Endodermal cell (in vitro differentiated cells): ENCODE measurements around the gene HOXD8. TPM values are rescaled to one million over a fixed set of nuclear protein-coding genes. Genes with fewer than 3 reads are reported as not detected.
A peak's percentile ranks its signal among the peaks of the same experiment; 100 is the strongest.

Experiments
- DNase-seq: peaks from one replicate; pipeline ENCODE4 v3.0.0-alpha.2; 2017
- H3K27ac ChIP-seq: 2 replicates; pipeline ENCODE4 v1.5.1; 2013; ENCODE audit warnings: mild to moderate bottlenecking, low read depth, low read length, moderate library complexity
- H3K27me3 ChIP-seq: 2 replicates; pipeline ENCODE4 v1.6.1; 2013; ENCODE audit warnings: mild to moderate bottlenecking, low read length, moderate library complexity; ENCODE audit not compliant: insufficient read depth, control insufficient read depth, poor library complexity, severe bottlenecking
- H3K36me3 ChIP-seq: 2 replicates; pipeline ENCODE4 v1.7.0; 2013; ENCODE audit warnings: mild to moderate bottlenecking, low read length, moderate library complexity; ENCODE audit not compliant: control insufficient read depth, insufficient read depth
- H3K4me1 ChIP-seq: one replicate; pipeline ENCODE4 v1.7.0; 2013; ENCODE audit warnings: low read length; ENCODE audit not compliant: control insufficient read depth, insufficient read depth
- H3K4me3 ChIP-seq: 2 replicates; pipeline ENCODE4 v1.5.1; 2013; ENCODE audit warnings: mild to moderate bottlenecking, low read length, moderate library complexity
- H3K9ac ChIP-seq: 2 replicates; pipeline ENCODE4 v1.6.1; 2013; ENCODE audit warnings: mild to moderate bottlenecking, low read length, moderate library complexity; ENCODE audit not compliant: poor library complexity, severe bottlenecking; ENCODE audit errors: extremely low read depth
- H3K9me3 ChIP-seq: 2 replicates; pipeline ENCODE4 v1.6.1; 2013; ENCODE audit warnings: mild to moderate bottlenecking, low read length, moderate library complexity; ENCODE audit not compliant: control insufficient read depth
- H3K27ac Mint-ChIP-seq: 2 replicates; pipeline ENCODE4 v1.8.0; 2020; ENCODE audit warnings: mixed read lengths
- H3K27me3 Mint-ChIP-seq: 2 replicates; pipeline ENCODE4 v1.8.0; 2021; ENCODE audit warnings: mild to moderate bottlenecking, mixed read lengths; ENCODE audit not compliant: insufficient read depth
- H3K36me3 Mint-ChIP-seq: 2 replicates; pipeline ENCODE4 v1.8.0; 2020; ENCODE audit warnings: low read depth, mixed read lengths
- H3K4me1 Mint-ChIP-seq: 2 replicates; pipeline ENCODE4 v1.8.0; 2020; ENCODE audit warnings: mixed read lengths
- H3K4me3 Mint-ChIP-seq: 2 replicates; pipeline ENCODE4 v1.8.0; 2020; ENCODE audit warnings: mild to moderate bottlenecking, moderate library complexity, mixed read lengths
- H3K9me3 Mint-ChIP-seq: 2 replicates; pipeline ENCODE4 v1.8.0; 2020; ENCODE audit warnings: mild to moderate bottlenecking, mixed read lengths
- WGBS, 2 experiments: methylation state at CpG; one replicate each; pipeline versions ENCODE4 v1.1.5 to v1.1.7; 2013; ENCODE audit warnings: missing lambda C conversion rate in 2 of 2, mixed read lengths in 1 of 2; ENCODE audit not compliant: insufficient coverage in 1 of 2, insufficient read length in 1 of 2; 5-methylcytosine and 5-hydroxymethylcytosine counted together
- total RNA-seq, 2 donors: library from RNA; stranded (reverse); fragmentation: NEBNext Ultra II Directional in 1 of 2; extraction: Animal tissue kit (Norgen Biotek cat#: 25700) in 1 of 2; gene quantifications; 2 replicates in 1 of 2; 3 replicates in 1 of 2; pipeline ENCODE4 v1.2.1, GENCODE V29; 2021
- TF ChIP-seq, protein P1 (sequence below): fragments of 200-600 bp; sonication (generic); conservative IDR thresholded peaks from 2 replicates; pipeline ENCODE4 v1.5.0; 2021; ENCODE audit warnings: antibody characterized with exemption, mild to moderate bottlenecking

The HOXD8 gene
- total RNA-seq, 2 donors from 2014 or later = not detected

GRCh38 chr2:176155356-176156044, 26.0 kb downstream of the HOXD8 start:
- H3K27me3 Mint-ChIP-seq = peaks cover 99% of the 10 kb centered on the region
- peaks cover 100% of the 10 kb centered on the region for H3K27me3 ChIP-seq
- no peaks in the 10 kb centered on the region for H3K36me3 Mint-ChIP-seq
- H3K4me1 ChIP-seq = peaks cover 4% of the 10 kb centered on the region
- no peak overlapping the region for H3K27ac Mint-ChIP-seq
- H3K9ac ChIP-seq = no peak overlapping the region
- no peak overlapping the region for H3K27ac ChIP-seq
- TF ChIP-seq, protein P1, sequence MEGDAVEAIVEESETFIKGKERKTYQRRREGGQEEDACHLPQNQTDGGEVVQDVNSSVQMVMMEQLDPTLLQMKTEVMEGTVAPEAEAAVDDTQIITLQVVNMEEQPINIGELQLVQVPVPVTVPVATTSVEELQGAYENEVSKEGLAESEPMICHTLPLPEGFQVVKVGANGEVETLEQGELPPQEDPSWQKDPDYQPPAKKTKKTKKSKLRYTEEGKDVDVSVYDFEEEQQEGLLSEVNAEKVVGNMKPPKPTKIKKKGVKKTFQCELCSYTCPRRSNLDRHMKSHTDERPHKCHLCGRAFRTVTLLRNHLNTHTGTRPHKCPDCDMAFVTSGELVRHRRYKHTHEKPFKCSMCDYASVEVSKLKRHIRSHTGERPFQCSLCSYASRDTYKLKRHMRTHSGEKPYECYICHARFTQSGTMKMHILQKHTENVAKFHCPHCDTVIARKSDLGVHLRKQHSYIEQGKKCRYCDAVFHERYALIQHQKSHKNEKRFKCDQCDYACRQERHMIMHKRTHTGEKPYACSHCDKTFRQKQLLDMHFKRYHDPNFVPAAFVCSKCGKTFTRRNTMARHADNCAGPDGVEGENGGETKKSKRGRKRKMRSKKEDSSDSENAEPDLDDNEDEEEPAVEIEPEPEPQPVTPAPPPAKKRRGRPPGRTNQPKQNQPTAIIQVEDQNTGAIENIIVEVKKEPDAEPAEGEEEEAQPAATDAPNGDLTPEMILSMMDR = no peak
- H3K4me1 Mint-ChIP-seq = peaks cover 16% of the 10 kb centered on the region
- no peak overlapping the region for H3K4me3 ChIP-seq
- H3K36me3 ChIP-seq = no peaks in the 10 kb centered on the region
- H3K9me3 ChIP-seq = no peaks in the 10 kb centered on the region
- 0 to 5% methylated on average over 3 to 6 of the region's 6 CpGs for WGBS, 2 experiments
- H3K4me3 Mint-ChIP-seq = no peak overlapping the region
- DNase-seq = peak; percentile 49
- H3K9me3 Mint-ChIP-seq = no peaks in the 10 kb centered on the region

GRCh38 chr2:176156301-176156806, 26.8 kb downstream of the HOXD8 start:
- no peaks in the 10 kb centered on the region for H3K36me3 ChIP-seq
- peaks cover 4% of the 10 kb centered on the region for H3K4me1 ChIP-seq
- Mint-ChIP-seq H3K27me3 (peaks cover 99% of the 10 kb centered on the region), H3K9me3 (no peaks in the 10 kb centered on the region), H3K4me3 (no peak overlapping the region), H3K27ac (no peak overlapping the region), H3K36me3 (no peaks in the 10 kb centered on the region), H3K4me1 (peaks cover 16% of the 10 kb centered on the region)
- H3K27me3 ChIP-seq = peaks cover 100% of the 10 kb centered on the region
- H3K9ac ChIP-seq = no peak overlapping the region
- WGBS, 2 experiments = 13 to 15% methylated on average over 3 to 8 of the region's 8 CpGs
- H3K9me3 ChIP-seq = no peaks in the 10 kb centered on the region
- no peak overlapping the region for H3K4me3 ChIP-seq
- no peak overlapping the region for H3K27ac ChIP-seq
- peak; percentile 45 for DNase-seq
- TF ChIP-seq, protein P1 = no peak

DNA sequence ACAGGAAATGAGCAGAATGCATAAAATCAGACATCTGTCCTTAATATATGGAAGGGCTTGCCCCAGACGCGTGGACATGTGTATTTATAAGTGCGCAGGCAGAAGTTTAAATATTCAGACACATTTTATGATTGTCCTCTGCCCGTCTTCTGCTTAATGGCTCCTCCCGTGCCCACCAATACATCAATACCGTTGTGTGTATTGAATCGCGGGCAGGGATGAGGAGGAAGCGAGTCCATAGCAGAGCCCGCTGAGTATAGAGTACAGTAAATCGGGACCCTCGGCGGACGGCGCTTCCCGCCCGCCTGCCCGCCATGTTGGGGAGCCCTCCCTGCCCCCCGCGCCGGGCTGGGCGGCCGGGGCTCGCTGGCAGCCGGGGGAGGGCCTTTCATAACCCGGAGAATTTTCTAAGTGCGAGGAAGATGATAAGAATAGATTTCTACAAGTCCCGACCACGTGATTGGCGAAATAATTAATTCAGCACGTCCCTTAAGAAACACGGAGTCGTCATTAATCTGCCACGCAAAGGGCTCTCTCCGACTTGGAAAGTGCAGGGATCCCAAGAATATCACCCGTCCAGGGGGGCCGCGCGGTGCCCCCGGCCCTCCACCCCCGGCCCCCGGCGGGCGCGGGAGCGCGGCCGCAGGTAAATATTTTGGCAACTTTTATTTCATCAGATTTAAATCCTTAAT, 27.4 kb downstream of the HOXD8 start, which contains the start of gene HOXD3:
Gene HOXD3 (plus strand): TSS at position 501 of the 692 bp plus-strand sequence. CDS start 11,808 bp downstream, outside the sequence.
- Mint-ChIP-seq H3K9me3 (no peaks in the 10 kb centered on the region), H3K4me1 (peaks cover 16% of the 10 kb centered on the region), H3K27me3 (peaks cover 99% of the 10 kb centered on the region), H3K4me3 (peak within 1 kb of the TSS; percentile 31), H3K27ac (no peak within 1 kb of the TSS), H3K36me3 (no peaks in the 10 kb centered on the region)
- Histone ChIP-seq H3K27me3 (peaks cover 100% of the 10 kb centered on the region), H3K9me3 (no peaks in the 10 kb centered on the region), H3K4me3 (peak within 1 kb of the TSS; percentile 61), H3K4me1 (peaks cover 4% of the 10 kb centered on the region), H3K27ac (peak within 1 kb of the TSS; percentile 67), H3K36me3 (no peaks in the 10 kb centered on the region), H3K9ac (no peak within 1 kb of the TSS)
- peak; percentile 46 for DNase-seq
- TF ChIP-seq, protein P1 = no peak
- 3 to 4% methylated on average over 16 to 48 of the region's 48 CpGs for WGBS, 2 experiments
